Urinary bladder (tissue), 4 donors: ENCODE data around the gene LPXN. TPM values are rescaled to one million over a fixed set of nuclear protein-coding genes. Genes with fewer than 3 reads are reported as not detected.

ENCODE experiments used
- DNase-seq: peaks from one replicate; pipeline ENCODE4 v3.0.0-alpha.2; 2015; ENCODE audit errors: extremely low spot score
- H3K27ac ChIP-seq: one replicate; pipeline ENCODE4 v1.5.1; 2013; ENCODE audit warnings: low read depth, mild to moderate bottlenecking, moderate library complexity
- H3K36me3 ChIP-seq: one replicate; pipeline ENCODE4 v1.6.1; 2013; ENCODE audit warnings: mild to moderate bottlenecking, moderate library complexity; ENCODE audit not compliant: insufficient read depth
- H3K4me1 ChIP-seq: one replicate; pipeline ENCODE4 v1.6.1; 2013; ENCODE audit warnings: mild to moderate bottlenecking, moderate library complexity; ENCODE audit not compliant: insufficient read depth
- H3K4me3 ChIP-seq: one replicate; pipeline ENCODE4 v1.5.1; 2013; ENCODE audit warnings: low read depth, low read length
- WGBS: extraction: QIAGEN DNeasy Blood & Tissue Kit; methylation state at CpG from one replicate; pipeline ENCODE4 v1.1.7; 2013; 5-methylcytosine and 5-hydroxymethylcytosine counted together
- polyA plus RNA-seq: library from polyadenylated mRNA; stranded (reverse); fragments of 200-250 nt; gene quantifications from one replicate; pipeline ENCODE4 v1.2.3, GENCODE V29; 2013
- total RNA-seq: library from RNA; depleted of rRNA; stranded (reverse); fragments of >200 nt; gene quantifications from one replicate; pipeline ENCODE4 v1.2.3, GENCODE V29; 2014
- donor health status: healthy with polysubstance abuse.
- donor health status: healthy.

LPXN gene
- total and polyA plus RNA-seq, 2 donors: 5.3 to 7.9 TPM

GRCh38 chr11:58495906-58496305, 79.8 kb downstream of the LPXN start:
- 37% methylated on average over 2 of the region's 2 CpGs for WGBS
- Histone ChIP-seq H3K27ac (no peak overlapping the region), H3K36me3 (no peaks in the 10 kb centered on the region), H3K4me3 (no peak overlapping the region), H3K4me1 (no peaks in the 10 kb centered on the region)
- no peak for DNase-seq

DNA sequence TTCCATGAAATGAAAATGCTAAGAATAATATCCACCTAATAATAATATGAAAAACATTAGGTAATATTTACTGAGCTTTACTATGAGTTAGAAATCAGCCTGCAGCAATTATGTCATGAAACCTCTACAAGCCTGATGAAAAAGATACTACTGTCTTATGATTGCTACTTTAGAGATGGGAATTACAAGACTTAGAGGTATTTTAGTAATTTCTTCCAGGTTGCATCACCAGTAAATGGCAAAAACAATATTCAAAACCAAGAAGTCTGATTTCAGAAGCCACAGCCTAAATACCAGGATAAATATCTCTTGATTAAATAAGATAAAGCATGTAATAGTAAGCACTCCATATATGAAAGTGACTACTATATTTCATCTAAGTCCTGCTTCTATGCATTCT, 81.6 kb downstream of the LPXN start:
- DNase-seq: no peak
- Histone ChIP-seq H3K4me3 (no peak overlapping the region), H3K4me1 (no peaks in the 10 kb centered on the region), H3K36me3 (no peaks in the 10 kb centered on the region), H3K27ac (no peak overlapping the region)

DNA sequence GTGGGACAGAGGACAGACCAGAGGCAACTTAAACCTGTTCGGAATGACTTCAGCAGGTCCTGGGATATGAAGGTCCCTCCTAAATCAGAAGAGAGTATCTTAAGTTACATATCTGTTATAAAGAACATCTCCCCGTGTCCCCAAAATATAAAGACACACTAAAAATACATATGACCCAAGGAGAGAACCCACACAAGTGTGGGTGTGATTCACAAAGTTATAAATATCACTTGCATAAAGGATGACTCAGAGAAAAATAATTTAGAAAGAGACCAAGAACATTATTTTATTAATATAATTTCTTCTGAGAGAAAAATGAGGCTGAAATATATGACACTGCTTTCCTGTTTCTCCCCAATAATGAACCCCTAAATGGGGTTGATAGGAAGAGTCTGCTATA, 82.0 kb downstream of the LPXN start:
- no peaks in the 10 kb centered on the region for H3K4me1 ChIP-seq
- WGBS: 74% methylated on average over 2 of the region's 2 CpGs
- no peak overlapping the region for H3K4me3 ChIP-seq
- DNase-seq: no peak
- H3K27ac ChIP-seq: no peak overlapping the region
- no peaks in the 10 kb centered on the region for H3K36me3 ChIP-seq

GRCh38 chr11:58490827-58491226, 84.8 kb downstream of the LPXN start:
- no peak overlapping the region for H3K4me3 ChIP-seq
- no peaks in the 10 kb centered on the region for H3K4me1 ChIP-seq
- no peak overlapping the region for H3K27ac ChIP-seq
- H3K36me3 ChIP-seq: no peaks in the 10 kb centered on the region
- 56% methylated on average over 2 of the region's 2 CpGs for WGBS
- DNase-seq: no peak

- no peak overlapping the region for H3K27ac ChIP-seq
- H3K4me3 ChIP-seq: no peak overlapping the region
- H3K36me3 ChIP-seq: no peaks in the 10 kb centered on the region
- no peak for DNase-seq
- no peaks in the 10 kb centered on the region for H3K4me1 ChIP-seq
These were observed 88.5 kb downstream of the LPXN start for GRCh38 chr11:58487170-58487569.

GRCh38 chr11:58485961-58486360, 89.7 kb downstream of the LPXN start:
- DNase-seq: no peak
- WGBS: 87% methylated on average over 1 of the region's 1 CpG
- no peak overlapping the region for H3K4me3 ChIP-seq
- H3K36me3 ChIP-seq: no peaks in the 10 kb centered on the region
- no peaks in the 10 kb centered on the region for H3K4me1 ChIP-seq
- H3K27ac ChIP-seq: no peak overlapping the region

Other genes starting within 250 kb of the LPXN start
- not detected for gene OR5B17, start 216.8 kb downstream of the LPXN start, total RNA-seq
- gene OR5B17, start 216.8 kb downstream of the LPXN start, polyA plus RNA-seq: not detected
- gene OR5B3, start 169.0 kb downstream of the LPXN start, total RNA-seq: not detected
- gene OR5B3, start 169.0 kb downstream of the LPXN start, polyA plus RNA-seq: not detected
- not detected for gene OR5B2, start 147.7 kb downstream of the LPXN start, total RNA-seq
- gene OR5B2, start 147.7 kb downstream of the LPXN start, polyA plus RNA-seq: not detected
- 0.69 TPM for gene OR5B12, start 133.6 kb downstream of the LPXN start, total RNA-seq
- not detected for gene OR5B12, start 133.6 kb downstream of the LPXN start, polyA plus RNA-seq
- not detected for gene OR5B21, start 67.8 kb downstream of the LPXN start, total RNA-seq
- gene OR5B21, start 67.8 kb downstream of the LPXN start, polyA plus RNA-seq: not detected
- 54.0 TPM for gene ZFP91, start 3.2 kb upstream of the LPXN start, total RNA-seq
- gene ZFP91, start 3.2 kb upstream of the LPXN start, polyA plus RNA-seq: 37.9 TPM
- 1.3 TPM for gene CNTF, start 46.8 kb upstream of the LPXN start, total RNA-seq
- gene CNTF, start 46.8 kb upstream of the LPXN start, polyA plus RNA-seq: 0.41 TPM
- not detected for gene GLYAT, start 156.1 kb upstream of the LPXN start, total RNA-seq
- 0.05 TPM for gene GLYAT, start 156.1 kb upstream of the LPXN start, polyA plus RNA-seq